HG03571 (cell line): ENCODE data around the gene PHB1.
"Not testable (repeated sequence)": the region's sequence is repeated elsewhere in the genome, so short reads cannot be mapped to it uniquely, and the experiment has no call there.

Experiments
- ATAC-seq: cut with Tn5 transposase; IDR thresholded peaks from one replicate; pipeline ENCODE4 v1.9.1; 2021; ENCODE audit not compliant: unreplicated experiment

The PHB1 gene

GRCh38 chr17:49381793-49382192, 32.9 kb downstream of the PHB1 start:
- ATAC-seq: no peak

GRCh38 chr17:49381033-49381432, 33.6 kb downstream of the PHB1 start:
- ATAC-seq: no peak

- ATAC-seq: no peak
Observed at GRCh38 chr17:49379926-49380325, 34.8 kb downstream of the PHB1 start.

GRCh38 chr17:49378311-49378710, 36.4 kb downstream of the PHB1 start:
- ATAC-seq: no peak

- no peak for ATAC-seq
Observed at GRCh38 chr17:49375544-49375943, 39.1 kb downstream of the PHB1 start.

- ATAC-seq: no peak
Observed at GRCh38 chr17:49373115-49373514, 41.6 kb downstream of the PHB1 start.

GRCh38 chr17:49372425-49372824, 42.3 kb downstream of the PHB1 start:
- no peak for ATAC-seq

- ATAC-seq: no peak
Observed at GRCh38 chr17:49370971-49371834, 43.5 kb downstream of the PHB1 start.

- ATAC-seq: no peak
Observed at GRCh38 chr17:49369760-49370159, 44.9 kb downstream of the PHB1 start.

- no peak for ATAC-seq
Observed at GRCh38 chr17:49369089-49369488, 45.6 kb downstream of the PHB1 start.

GRCh38 chr17:49365667-49366066, 49.0 kb downstream of the PHB1 start:
- no peak for ATAC-seq

- not testable (repeated sequence) for ATAC-seq
Observed at GRCh38 chr17:49365126-49365525, 49.6 kb downstream of the PHB1 start.

GRCh38 chr17:49364119-49364518, 50.6 kb downstream of the PHB1 start:
- no peak for ATAC-seq

GRCh38 chr17:49363251-49363650, 51.4 kb downstream of the PHB1 start:
- ATAC-seq: no peak

GRCh38 chr17:49362723-49363117, 52.0 kb downstream of the PHB1 start:
- no peak for ATAC-seq

- ATAC-seq: no peak
Observed at GRCh38 chr17:49361902-49362722, 52.6 kb downstream of the PHB1 start, which contains the start of gene ZNF652. Gene ZNF652, minus strand, starts transcription at chr17:49362250. Its CDS starts 44,525 bp downstream, at chr17:49317725.

GRCh38 chr17:49361129-49361901, 53.4 kb downstream of the PHB1 start:
- no peak for ATAC-seq

- no peak for ATAC-seq
Observed at GRCh38 chr17:49360796-49361128, 53.9 kb downstream of the PHB1 start.

GRCh38 chr17:49359990-49360795, 54.5 kb downstream of the PHB1 start:
- no peak for ATAC-seq

GRCh38 chr17:49358641-49359247, 55.9 kb downstream of the PHB1 start:
- ATAC-seq: no peak
